H4 (cell line): Measurements from ENCODE around the gene TOLLIP. TPM values are rescaled to one million over a fixed set of nuclear protein-coding genes. Genes with fewer than 3 reads are reported as not detected.

Experiments
- DNase-seq: peaks from one replicate; pipeline ENCODE4 v3.0.0-alpha.2; 2015; ENCODE audit warnings: low spot score
- total RNA-seq: library from RNA; depleted of rRNA; stranded (reverse); fragments of >200 nt; shearing (Covaris generic); gene quantifications from 2 replicates; pipeline ENCODE4 v1.2.3, GENCODE V29; 2014

TOLLIP gene
- total RNA-seq, 1 experiment from 2014 or later, result 18.6 TPM

DNA sequence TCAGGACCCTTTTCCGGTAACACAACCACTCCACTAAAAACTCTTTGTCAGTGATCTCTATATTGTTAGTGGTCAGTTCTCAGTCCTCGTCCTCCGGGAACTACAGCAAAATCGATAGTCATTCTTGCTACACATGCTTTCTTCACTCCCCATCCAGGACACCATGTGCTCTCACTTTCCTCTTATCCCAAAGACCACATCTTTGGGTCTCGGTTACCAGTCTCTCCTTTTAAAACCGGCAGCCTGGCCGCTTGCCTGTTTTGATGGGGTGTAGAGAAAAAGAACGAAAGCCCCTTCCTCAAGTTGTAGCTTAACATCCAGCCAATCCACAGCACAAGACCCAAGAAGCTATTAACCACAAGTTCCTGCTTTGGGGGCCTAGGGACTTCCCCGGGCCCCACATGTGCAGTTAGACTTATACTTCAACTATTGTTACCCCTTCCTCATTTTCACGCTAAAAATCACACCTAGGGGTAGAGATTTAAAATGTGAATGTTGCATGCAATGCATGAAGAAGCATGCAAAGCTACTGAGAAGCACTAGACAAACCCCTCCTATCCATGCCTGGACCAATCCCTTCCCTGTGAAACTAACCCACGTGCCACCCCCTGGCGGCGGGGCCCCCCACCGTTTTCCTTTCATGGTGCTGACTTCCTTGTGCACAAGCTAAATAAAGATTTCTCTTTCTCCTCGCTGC, 1.5 kb upstream of the TOLLIP start:
- DNase-seq, result no peak

GRCh38 chr11:1310318-1310687, 871 bp upstream of the TOLLIP start:
- DNase-seq, result no peak

GRCh38 chr11:1308743-1309497, 512 bp downstream of the TOLLIP start:
- no peak for DNase-seq

DNA sequence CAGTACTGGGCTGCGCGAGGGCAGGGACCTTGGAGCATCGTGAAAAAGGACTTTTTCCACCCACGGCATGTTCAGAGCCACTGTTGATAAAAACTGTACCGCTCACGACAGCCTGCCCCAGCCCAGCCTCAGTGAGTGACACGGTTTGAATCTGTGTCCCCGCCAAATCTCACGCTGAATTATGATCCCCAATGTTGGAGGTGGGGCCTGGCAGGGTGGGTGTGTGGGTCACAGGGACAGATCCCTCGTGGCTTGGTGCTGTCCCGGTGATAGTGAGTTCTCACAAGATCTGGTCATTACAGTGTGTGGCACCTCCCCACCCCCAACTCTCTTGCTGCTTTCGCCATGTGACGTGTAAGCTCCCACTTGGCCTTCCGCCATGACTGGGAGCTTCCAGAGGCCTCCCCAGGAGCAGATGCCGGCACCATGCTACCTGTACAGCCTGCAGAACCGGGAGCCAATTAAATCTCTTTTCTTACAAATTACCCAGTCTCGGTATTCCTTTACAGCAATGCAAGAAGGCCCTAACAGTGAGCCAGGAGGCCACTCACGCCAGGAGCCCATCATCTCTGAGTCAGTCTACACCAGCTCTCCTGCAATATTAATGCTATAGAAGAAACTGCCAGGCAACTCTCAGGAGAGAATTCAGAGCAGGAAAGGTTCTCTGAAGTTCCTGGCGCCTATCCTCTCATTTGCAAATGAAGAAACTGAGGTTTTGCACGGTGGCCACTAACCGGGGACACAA, 1.3 kb downstream of the TOLLIP start:
- peak; percentile 7 for DNase-seq

- DNase-seq, result peak; percentile 5
These were observed 2.1 kb downstream of the TOLLIP start for GRCh38 chr11:1307163-1307870.

GRCh38 chr11:1306186-1307162, 3.0 kb downstream of the TOLLIP start:
- peak; percentile 4 for DNase-seq

DNA sequence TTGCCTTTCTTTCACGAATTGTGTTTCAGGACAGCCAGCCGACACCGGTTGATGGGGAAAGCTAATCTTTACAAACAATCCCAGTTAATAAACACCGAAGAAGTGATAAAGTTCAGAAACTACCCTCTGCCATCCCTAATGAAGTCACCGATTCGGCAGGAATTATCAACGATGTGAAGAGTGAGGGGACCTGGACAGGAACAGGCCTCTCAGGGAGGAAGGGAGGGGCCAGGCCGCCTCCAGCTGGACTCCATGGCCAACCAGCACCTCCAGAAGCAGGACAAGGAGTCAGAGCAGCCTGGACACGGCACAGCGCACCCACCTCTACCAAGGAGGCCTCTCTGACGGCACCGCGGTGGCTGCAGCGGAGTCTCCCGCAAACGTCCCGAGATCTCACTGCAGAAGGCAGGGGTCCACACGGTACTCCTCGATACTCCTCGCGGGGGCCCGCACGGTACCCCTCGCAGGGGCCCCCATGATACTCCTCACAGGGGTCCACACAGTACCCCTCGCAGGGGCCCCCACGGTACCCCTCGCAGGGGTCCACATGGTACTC, 3.9 kb downstream of the TOLLIP start:
- DNase-seq, result peak; percentile 3

- peak; percentile 2 for DNase-seq
These were observed 4.4 kb downstream of the TOLLIP start for GRCh38 chr11:1305063-1305495.

- DNase-seq, result no peak
These were observed 5.1 kb downstream of the TOLLIP start for GRCh38 chr11:1304380-1304779.

- no peak for DNase-seq
These were observed 5.5 kb downstream of the TOLLIP start for GRCh38 chr11:1303973-1304372.

DNA sequence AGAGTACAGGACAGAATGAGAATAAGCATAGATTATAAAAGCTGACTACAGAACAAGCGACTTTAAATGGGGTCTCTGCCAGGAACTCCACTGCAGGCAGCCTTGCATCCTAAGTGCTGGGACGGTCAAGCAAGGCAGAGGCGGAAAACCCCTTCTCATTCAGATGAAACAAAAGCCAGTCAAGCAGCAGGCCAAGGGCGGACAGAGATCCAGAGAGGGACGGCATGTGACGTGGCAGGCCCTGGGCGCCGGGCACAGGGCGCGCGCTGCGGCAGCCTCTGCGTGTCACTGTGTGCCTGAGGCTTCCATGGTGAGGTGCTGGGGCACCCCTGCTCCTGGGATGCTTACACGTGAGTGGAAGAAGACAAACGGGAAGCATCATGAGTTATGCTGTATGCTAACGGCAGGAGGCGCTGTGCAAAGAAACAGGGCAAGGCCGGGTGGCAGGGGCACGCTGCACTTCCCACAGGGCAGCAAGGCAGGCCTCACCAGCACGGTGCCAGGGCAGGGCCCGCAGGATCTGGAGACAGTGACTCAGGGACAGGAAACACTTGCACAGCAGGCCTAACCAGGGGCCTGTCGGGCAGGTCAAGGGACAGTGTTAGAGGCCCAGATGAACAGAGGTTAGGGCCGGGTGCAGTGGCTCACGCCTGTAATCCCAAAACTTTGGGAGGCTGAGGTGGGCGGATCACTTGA, 6.2 kb downstream of the TOLLIP start:
- DNase-seq, result no peak

GRCh38 chr11:1302461-1303125, 6.8 kb downstream of the TOLLIP start:
- no peak for DNase-seq

DNA sequence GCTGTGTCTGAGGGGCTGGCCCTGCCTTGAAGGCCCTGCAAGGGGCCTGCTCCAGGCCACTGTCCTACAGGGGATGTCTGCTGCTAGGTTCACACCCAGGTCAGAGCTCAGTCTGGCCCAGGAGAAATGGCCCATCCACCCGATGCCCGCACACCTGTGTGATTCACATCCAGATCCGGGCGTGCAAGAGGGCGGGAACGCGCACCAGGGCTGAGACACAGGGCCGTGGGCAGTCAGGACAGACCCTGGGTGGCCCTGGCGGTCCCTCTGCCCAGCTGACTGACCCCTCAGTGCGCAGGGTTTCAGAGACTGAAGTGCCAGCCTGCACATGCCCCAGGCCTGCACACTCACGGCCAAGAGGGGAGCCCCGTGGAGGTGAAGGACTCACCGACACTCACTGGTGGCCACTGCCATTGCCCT, 7.4 kb downstream of the TOLLIP start:
- DNase-seq, result no peak

DNA sequence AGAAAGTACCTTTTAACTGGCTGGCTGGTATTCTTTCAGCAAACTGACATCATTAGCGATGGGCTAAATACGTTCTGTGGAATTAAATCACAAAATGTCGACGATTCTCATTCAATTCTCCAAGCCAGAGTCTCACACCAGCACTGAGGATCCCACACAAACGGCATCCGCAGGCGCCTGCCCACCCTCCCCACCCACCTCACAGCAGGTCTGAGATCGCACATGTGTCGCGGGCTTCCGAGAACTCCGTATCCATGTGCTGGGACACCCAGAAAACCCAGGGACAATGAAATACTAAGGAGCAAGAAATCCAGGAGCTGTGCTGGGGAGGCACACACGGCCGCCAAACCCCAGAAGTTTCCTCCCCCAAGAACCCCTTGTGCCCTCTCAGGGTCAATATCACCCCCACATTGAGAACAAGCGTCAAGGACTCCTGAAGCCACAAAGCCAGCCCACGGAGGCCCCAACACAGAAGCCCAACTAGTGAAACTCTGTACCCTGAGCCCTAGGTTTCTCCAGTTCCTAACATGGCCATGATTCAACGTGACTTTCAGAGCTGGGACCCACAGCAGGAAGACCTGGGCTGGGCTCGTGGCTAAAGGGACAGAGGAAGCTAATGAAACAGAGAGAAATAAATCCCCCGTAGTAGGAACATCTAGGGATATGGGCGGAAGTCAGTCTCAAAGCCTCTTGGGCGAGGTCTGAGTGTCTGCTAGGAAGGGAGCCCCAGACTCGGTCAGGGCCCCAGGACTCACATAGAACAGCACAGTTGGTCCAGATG, 8.0 kb downstream of the TOLLIP start:
- DNase-seq, result no peak

DNA sequence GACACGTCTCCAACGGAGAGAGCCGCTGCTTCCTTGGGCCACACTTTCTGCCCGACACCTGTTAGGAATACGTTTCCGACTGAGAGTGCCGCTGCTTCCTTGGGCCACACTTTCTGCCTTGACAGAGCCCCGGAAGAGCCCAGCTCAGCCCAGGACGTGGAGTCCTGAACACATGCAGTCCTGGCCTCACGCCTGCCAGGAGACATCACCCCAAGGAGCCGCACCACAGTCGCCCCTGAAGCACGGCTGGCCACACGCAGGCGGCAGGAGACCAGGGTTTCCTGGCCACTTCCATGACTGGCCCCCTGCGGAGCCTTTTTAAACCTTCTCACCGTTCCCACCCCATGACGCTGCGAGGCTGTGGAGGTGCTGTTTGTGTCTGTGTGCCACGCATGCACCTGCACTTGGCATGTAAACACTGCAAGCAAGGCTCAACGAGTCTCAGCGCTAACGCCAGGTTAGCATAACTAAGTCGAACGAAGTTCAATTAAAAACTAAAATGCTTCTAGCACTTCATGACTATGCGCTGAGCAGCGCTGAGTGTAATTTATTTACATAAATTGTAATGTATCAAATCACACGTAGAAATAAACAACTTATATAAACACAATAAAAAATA, 8.8 kb downstream of the TOLLIP start:
- DNase-seq, result no peak

GRCh38 chr11:1300121-1300520, 9.3 kb downstream of the TOLLIP start:
- no peak for DNase-seq

- no peak for DNase-seq
These were observed 9.8 kb downstream of the TOLLIP start for GRCh38 chr11:1299621-1300020.
